ENCODE data around the gene MOG.

MOG gene

DNA sequence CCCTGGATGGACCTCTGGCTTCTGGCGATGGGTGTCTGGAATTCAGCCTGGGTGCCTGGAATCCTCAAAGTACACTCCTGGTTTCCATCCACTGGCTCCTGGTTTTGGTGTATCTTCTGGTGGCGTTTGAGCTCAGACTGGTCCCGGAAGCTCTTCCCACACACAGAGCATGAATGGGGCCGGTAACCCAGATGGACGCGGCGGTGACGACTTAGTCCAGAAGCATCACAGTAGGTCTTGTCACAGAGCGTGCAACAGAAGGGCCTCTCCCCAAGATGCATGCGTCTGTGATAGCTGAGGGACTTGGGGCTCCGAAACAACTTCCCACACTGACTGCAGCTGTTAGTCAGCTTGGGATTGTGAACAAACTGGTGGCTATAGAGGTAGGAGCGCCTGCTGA is 16.3 kb downstream of the MOG start:
- H3K4me1 ChIP-seq, result peaks cover 10% of the 10 kb centered on the region
- H4K20me1 ChIP-seq, result no peaks in the 10 kb centered on the region
- no peaks in the 10 kb centered on the region for H3K27me3 ChIP-seq
- no peak for TF ChIP-seq Cebpa-rat (IDR thresholded peaks at IDR 0.05)
- H3K36me3 ChIP-seq, result no peaks in the 10 kb centered on the region
- H3K9me3 ChIP-seq, result no peaks in the 10 kb centered on the region
- H3K4me2 ChIP-seq, result no peak overlapping the region
- H3K4me3 ChIP-seq, result no peak overlapping the region
- no peak overlapping the region for H3K27ac ChIP-seq
- H3K9ac ChIP-seq, result no peak overlapping the region

DNA sequence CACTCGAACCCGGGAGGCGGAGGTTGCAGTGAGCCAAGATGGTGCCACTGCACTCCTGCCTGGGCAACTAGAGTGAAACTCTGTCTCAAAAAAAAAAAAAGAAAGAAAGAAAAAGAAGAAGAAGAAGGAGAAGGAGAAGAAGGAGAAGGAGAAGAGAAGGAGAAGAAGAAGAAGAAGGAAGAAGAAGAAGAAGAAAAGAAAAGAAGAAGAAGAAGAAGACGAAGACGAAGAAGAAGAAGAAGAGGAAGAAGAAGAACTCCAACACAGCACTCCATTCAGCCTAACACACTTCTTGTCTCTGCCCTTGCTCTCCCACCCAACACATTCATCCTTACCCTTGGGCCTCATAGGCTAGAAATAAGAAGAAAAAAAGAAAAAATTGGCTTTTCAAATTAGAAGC is 17.1 kb downstream of the MOG start:
- Histone ChIP-seq H3K36me3 (no peaks in the 10 kb centered on the region), H3K4me1 (peaks cover 10% of the 10 kb centered on the region), H3K4me2 (no peak overlapping the region), H4K20me1 (no peaks in the 10 kb centered on the region), H3K9ac (no peak overlapping the region), H3K4me3 (no peak overlapping the region), H3K27ac (no peak overlapping the region), H3K27me3 (no peaks in the 10 kb centered on the region), H3K9me3 (no peaks in the 10 kb centered on the region)
- TF ChIP-seq Cebpa-rat (IDR thresholded peaks at IDR 0.05), result no peak

DNA sequence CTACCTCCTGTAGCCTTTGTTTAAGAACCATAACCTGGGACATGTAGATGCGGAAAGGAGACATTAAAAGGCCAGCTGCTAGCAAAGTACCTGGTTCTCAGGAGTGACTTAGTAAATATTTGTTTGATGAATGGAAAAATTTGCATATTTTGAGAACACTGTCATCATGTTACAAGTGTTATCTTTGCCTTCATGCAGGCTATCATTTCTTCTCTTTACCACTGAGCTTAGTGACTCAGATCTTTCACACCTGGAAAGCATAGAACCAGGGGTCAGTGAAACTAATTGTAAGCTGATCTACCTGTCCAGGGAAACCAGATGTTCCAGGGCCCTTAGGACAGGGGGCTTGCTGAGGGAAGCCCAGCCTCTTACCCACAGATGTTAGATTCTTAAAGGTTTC is 18.7 kb downstream of the MOG start:
- Histone ChIP-seq H3K27ac (no peak overlapping the region), H3K9ac (no peak overlapping the region), H3K4me3 (no peak overlapping the region), H3K36me3 (no peaks in the 10 kb centered on the region), H3K9me3 (peaks cover 6% of the 10 kb centered on the region; the same call in 1 of the 2 replicates), H3K4me1 (peaks cover 10% of the 10 kb centered on the region), H4K20me1 (no peaks in the 10 kb centered on the region), H3K4me2 (no peak overlapping the region), H3K27me3 (no peaks in the 10 kb centered on the region)
- TF ChIP-seq Cebpa-rat (IDR thresholded peaks at IDR 0.05), result no peak

DNA sequence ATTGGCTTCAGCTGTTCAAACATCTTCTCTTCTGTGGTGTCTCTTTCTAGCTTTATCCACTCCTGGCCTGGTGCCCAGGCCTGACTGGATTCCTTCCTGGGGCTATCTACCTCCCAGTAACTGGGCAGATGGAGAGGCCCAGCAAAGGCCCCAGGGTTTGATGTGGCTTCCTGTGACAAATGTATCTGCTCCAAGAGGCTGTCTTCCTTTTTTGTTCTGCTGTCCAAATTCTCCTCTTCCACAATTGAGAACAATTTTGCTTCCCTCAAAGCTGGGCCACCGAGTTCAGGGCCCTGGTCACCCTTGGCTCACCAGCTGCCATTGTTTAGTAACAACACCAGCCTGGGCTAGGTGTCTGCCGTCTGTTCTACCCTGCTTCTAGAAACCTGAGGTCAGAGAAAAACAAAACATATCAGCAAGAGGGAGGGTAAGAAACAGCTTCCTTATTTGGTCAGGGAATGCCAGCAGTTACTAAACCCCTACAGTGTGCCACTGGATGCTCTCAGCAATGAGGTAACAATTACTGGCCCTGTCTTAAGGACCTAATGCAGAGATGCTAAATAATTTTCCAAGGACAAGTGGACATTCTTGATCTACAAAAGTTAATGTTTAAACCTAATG is 20.2 kb downstream of the MOG start:
- Histone ChIP-seq H3K36me3 (no peaks in the 10 kb centered on the region), H3K9ac (no peak overlapping the region), H3K4me1 (peaks cover 10% of the 10 kb centered on the region), H3K27me3 (no peaks in the 10 kb centered on the region), H3K4me2 (peak overlapping the region; percentile 13; the same call in 1 of the 2 replicates), H3K4me3 (no peak overlapping the region), H3K9me3 (peaks cover 10% of the 10 kb centered on the region; the same call in 1 of the 2 replicates), H3K27ac (0 out of 2 replicates have a peak overlapping the region, but pooled peaks have one; percentile 12), H4K20me1 (no peaks in the 10 kb centered on the region)
- no peak for TF ChIP-seq Cebpa-rat (IDR thresholded peaks at IDR 0.05)

DNA sequence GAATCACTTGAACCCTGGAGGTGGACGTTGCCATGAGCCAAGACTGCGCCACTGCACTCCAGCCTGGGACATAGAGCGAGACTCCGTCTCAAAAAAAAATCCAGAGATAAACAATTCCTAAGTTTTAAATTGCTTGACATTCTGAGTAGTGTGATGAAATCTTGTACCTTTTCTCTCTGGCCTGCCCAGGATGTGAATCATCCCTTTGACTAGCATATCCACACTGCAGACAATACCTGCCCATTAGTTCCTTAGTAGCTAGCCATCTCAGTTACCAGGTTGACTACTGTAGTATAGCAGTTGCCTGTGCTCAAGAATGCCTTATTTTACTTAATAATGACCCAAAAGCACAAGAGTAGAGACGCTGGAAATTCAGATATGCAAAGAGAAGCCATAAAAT is 21.2 kb downstream of the MOG start:
- Histone ChIP-seq H3K9ac (no peak overlapping the region), H3K4me2 (no peak overlapping the region), H3K4me3 (no peak overlapping the region), H3K9me3 (peaks cover 10% of the 10 kb centered on the region; the same call in 1 of the 2 replicates), H3K27ac (no peak overlapping the region), H4K20me1 (no peaks in the 10 kb centered on the region), H3K27me3 (no peaks in the 10 kb centered on the region), H3K4me1 (peaks cover 10% of the 10 kb centered on the region), H3K36me3 (no peaks in the 10 kb centered on the region)
- TF ChIP-seq Cebpa-rat (IDR thresholded peaks at IDR 0.05), result no peak

DNA sequence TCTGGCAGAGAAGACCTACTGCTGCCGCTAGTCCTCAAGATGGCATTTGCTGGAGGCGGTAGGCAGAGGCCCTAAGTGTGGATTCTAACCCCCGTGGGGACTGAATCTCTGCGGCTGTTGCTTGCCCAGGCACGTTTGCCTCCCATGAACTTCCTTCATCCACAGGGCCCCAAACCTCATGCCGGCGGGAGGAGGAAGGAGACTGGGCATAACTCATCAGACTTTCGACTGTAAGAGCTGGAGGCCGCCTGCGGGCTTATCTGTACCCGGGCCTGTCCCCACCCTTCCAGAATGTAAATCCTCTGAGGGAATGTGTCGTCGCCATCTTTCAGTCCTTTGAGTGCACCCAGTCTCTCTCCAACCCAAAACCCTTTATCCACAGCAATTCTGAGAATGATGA is 23.1 kb downstream of the MOG start:
- TF ChIP-seq Cebpa-rat (IDR thresholded peaks at IDR 0.05), result no peak
- no peak overlapping the region for H3K9ac ChIP-seq
- no peaks in the 10 kb centered on the region for H4K20me1 ChIP-seq
- no peaks in the 10 kb centered on the region for H3K27me3 ChIP-seq
- no peak overlapping the region for H3K4me2 ChIP-seq
- H3K9me3 ChIP-seq, result peaks cover 10% of the 10 kb centered on the region; the same call in 1 of the 2 replicates
- no peak overlapping the region for H3K27ac ChIP-seq
- no peaks in the 10 kb centered on the region for H3K36me3 ChIP-seq
- no peak overlapping the region for H3K4me3 ChIP-seq
- H3K4me1 ChIP-seq, result peaks cover 10% of the 10 kb centered on the region

DNA sequence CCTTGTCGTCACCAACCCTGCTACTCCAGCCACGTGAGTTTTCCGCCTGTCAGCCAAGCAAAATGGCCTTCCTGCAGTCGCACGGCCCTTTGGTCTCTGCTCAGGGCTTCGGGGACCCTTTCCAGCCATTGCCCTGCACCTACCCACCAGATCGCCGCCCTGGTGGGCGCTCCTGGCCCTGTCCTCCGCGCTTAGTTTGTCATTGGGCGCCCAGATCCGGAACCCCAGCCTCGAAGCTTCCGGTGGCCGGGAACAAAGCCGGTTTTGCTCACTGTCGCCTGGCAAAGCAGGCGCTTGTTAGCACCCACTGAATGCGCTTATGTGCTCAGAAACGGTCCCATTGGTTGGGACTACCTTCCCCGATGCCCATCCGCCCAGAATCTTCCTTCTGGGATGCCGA is 23.5 kb downstream of the MOG start:
- no peak overlapping the region for H3K9ac ChIP-seq
- peaks cover 10% of the 10 kb centered on the region; the same call in 1 of the 2 replicates for H3K9me3 ChIP-seq
- no peaks in the 10 kb centered on the region for H4K20me1 ChIP-seq
- no peak overlapping the region for H3K27ac ChIP-seq
- no peak overlapping the region for H3K4me3 ChIP-seq
- no peak for TF ChIP-seq Cebpa-rat (IDR thresholded peaks at IDR 0.05)
- H3K4me1 ChIP-seq, result peaks cover 10% of the 10 kb centered on the region
- H3K36me3 ChIP-seq, result no peaks in the 10 kb centered on the region
- H3K27me3 ChIP-seq, result no peaks in the 10 kb centered on the region
- no peak overlapping the region for H3K4me2 ChIP-seq

DNA sequence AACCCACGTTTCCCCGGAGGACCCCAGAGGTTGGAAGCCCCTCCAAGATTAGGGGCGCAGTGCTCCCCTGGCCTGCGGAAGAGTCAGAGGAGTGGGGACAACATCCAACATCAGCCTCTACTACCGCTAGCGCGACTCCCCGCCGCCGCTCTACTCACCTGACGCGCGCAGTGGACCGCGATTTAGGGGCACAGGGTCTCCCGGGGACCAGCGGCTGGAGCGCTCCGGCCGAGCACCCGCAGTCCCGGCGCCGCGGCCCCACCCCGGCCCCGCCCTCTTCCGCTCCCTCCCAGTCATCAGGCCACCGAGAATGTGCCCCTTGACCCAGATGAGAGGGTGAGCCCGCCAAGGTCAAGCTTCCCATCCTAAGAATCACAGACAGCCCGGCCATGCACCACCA is 24.0 kb downstream of the MOG start, which contains the start of gene ZFP57:
ZFP57 (minus strand) TSS at position 249 of the 400 bp plus-strand sequence. CDS start 4,149 bp downstream, outside the sequence.
- H3K27me3 ChIP-seq, result no peaks in the 10 kb centered on the region
- H3K4me1 ChIP-seq, result peaks cover 10% of the 10 kb centered on the region
- H3K9ac ChIP-seq, result no peak within 1 kb of the TSS
- no peak within 1 kb of the TSS for H3K27ac ChIP-seq
- H4K20me1 ChIP-seq, result no peaks in the 10 kb centered on the region
- TF ChIP-seq Cebpa-rat (IDR thresholded peaks at IDR 0.05), result no peak
- H3K4me3 ChIP-seq, result no peak within 1 kb of the TSS
- H3K36me3 ChIP-seq, result no peaks in the 10 kb centered on the region
- peaks cover 10% of the 10 kb centered on the region; the same call in 1 of the 2 replicates for H3K9me3 ChIP-seq
- H3K4me2 ChIP-seq, result no peak within 1 kb of the TSS

DNA sequence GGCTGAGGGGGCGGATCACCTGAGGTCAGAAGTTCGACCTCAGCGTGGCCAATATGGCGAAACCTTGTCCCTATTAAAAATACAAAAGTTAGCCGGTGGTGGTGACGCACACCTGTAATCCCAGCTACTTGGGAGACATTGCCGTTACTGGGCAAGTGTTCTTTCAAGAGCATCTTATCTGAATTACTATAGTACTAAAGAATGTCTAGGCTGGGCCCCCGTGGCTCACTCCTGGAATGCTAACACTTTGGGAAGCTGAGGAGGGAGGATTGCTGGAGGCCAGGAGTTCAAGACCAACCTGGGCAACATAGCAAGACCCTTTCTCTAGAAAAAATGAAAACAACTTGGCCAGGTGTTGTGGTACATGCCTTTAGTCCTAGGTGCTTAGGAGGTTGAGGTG is 24.9 kb downstream of the MOG start:
- Histone ChIP-seq H3K36me3 (no peaks in the 10 kb centered on the region), H3K4me2 (no peak overlapping the region), H3K9ac (no peak overlapping the region), H4K20me1 (no peaks in the 10 kb centered on the region), H3K4me1 (peaks cover 6% of the 10 kb centered on the region), H3K27me3 (no peaks in the 10 kb centered on the region), H3K9me3 (peaks cover 10% of the 10 kb centered on the region; the same call in 1 of the 2 replicates), H3K4me3 (no peak overlapping the region), H3K27ac (no peak overlapping the region)
- TF ChIP-seq Cebpa-rat (IDR thresholded peaks at IDR 0.05), result no peak

DNA sequence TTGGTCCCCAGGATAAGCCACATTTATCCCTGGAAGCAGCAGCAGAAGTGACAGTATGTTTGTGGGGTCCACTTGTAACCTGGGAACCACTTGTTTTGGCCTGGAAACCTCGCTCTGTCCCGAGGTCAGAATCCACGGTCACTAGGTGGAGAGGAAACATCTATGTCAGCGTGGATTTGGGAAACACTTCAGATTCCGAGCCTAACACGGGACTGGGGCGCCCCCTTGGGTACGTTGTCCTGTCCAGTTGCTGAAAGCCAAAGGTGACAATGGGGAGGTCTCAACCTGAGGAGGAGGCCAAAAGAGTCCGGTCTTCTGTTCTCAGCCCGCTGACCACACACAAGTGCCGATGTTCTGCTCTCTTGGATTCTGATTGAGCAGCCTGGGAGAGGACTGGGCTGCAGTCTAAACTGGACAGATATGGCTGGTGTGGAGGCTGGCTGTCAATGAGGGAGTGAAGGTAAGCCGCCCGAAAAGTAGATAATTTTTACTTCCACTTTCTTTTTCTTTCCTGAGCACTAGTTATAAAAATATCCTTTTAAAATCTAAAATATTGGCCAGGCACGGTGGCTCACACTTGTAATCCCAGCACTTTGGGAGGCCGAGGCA is 28.9 kb downstream of the MOG start:
- Histone ChIP-seq H3K36me3 (no peaks in the 10 kb centered on the region), H3K4me3 (no peak overlapping the region), H3K27ac (no peak overlapping the region), H3K4me2 (no peak overlapping the region), H3K9me3 (peaks cover 2% of the 10 kb centered on the region; the same call in 1 of the 2 replicates), H3K9ac (no peak overlapping the region), H3K4me1 (no peaks in the 10 kb centered on the region), H4K20me1 (no peaks in the 10 kb centered on the region), H3K27me3 (no peaks in the 10 kb centered on the region)
- TF ChIP-seq Cebpa-rat (IDR thresholded peaks at IDR 0.05), result no peak

Data from BLaER1 (cell line).